ENCODE results near the gene FARP2. TPM values are rescaled to one million over a fixed set of nuclear protein-coding genes. Genes with fewer than 3 reads are reported as not detected.

FARP2 gene
- total RNA-seq, 1 experiment from 2014 or later = 89.1 TPM

DNA sequence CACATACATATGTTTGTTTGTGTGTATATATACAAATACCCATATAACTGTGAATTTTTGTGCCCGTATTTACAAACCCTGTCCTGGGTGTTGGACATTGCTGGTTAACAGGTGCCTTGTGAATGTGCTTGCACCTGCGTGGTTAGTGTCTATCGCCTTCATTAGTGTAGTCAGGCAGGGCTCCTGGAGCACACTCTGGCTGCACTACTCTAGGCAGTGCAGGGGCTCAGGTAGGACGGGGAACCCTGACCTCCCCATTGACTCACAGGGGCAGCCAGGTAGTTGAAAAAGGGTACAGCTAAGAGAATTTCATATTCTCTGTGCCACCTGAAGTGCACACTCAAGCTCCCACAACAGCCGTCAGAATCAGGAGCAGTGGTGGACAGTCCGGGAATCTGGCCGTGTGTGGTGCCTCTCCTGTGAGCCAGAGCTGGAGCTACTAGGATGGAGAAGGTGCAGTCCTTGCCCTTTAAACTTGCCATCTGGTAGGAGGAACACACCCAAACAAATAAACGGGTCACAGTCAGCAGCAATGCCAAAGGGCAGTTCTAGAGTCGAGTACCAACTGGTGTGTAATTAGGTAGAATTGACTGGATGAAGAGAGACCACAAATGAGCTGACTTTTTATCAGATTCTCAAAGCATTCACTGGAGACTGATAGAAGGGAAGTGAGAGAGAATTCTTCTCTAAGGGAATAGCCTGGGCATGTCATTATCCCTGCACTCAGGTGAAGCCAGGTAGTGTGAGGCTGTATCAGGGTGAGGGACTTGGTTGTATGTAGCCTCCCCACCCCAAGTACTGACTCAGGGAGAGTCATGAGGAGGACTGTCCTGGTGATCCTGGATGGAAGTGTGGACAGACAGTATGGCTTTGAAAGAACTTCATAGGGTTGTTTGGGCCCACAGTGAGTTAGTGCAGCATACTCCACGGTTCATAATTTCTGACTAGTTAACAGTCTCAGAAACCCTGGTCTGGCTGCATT, 44.1 kb downstream of the FARP2 start:
- H3K4me1 ChIP-seq (replicated peaks; ENCODE audit: insufficient read depth) = no peaks in the 10 kb centered on the region
- CTCF ChIA-PET = no interaction called here
- no peak overlapping the region for H3K4me2 ChIP-seq
- intact Hi-C loops (cut with micrococcal nuclease; ENCODE audit: unreplicated experiment) = no loop called here
- DNase-seq = no peak
- H4K20me1 ChIP-seq (ENCODE audit: insufficient read depth) = no peaks in the 10 kb centered on the region
- POLR2A ChIA-PET (ENCODE audit: unreplicated experiment) = interaction anchor here (0.7 kb wide), 1 partner anchor 34 kb away, joined by 3 read pairs; no protein-coding TSS in a partner anchor
- no peaks in the 10 kb centered on the region for H3K9me2 ChIP-seq (ENCODE audit: insufficient read depth)
- no peaks in the 10 kb centered on the region for H3K27me3 ChIP-seq (ENCODE audit: insufficient read depth, low read depth)
- H3K27ac ChIP-seq = no peak overlapping the region
- no peak overlapping the region for H2AFZ ChIP-seq
- H3K9me3 ChIP-seq (ENCODE audit: insufficient read depth, low read depth) = no peaks in the 10 kb centered on the region
- TF ChIP-seq, protein P1, sequence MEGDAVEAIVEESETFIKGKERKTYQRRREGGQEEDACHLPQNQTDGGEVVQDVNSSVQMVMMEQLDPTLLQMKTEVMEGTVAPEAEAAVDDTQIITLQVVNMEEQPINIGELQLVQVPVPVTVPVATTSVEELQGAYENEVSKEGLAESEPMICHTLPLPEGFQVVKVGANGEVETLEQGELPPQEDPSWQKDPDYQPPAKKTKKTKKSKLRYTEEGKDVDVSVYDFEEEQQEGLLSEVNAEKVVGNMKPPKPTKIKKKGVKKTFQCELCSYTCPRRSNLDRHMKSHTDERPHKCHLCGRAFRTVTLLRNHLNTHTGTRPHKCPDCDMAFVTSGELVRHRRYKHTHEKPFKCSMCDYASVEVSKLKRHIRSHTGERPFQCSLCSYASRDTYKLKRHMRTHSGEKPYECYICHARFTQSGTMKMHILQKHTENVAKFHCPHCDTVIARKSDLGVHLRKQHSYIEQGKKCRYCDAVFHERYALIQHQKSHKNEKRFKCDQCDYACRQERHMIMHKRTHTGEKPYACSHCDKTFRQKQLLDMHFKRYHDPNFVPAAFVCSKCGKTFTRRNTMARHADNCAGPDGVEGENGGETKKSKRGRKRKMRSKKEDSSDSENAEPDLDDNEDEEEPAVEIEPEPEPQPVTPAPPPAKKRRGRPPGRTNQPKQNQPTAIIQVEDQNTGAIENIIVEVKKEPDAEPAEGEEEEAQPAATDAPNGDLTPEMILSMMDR (conservative IDR thresholded peaks at IDR 0.05) = no peak
- TF ChIP-seq EZH2 (IDR thresholded peaks at IDR 0.05; ENCODE audit: low read depth) = no peak
- H3K36me3 ChIP-seq (ENCODE audit: low read depth) = no peaks in the 10 kb centered on the region
- peaks cover 18% of the 10 kb centered on the region for H3F3A ChIP-seq (ENCODE audit: insufficient read depth, low read depth)
- peaks cover 9% of the 10 kb centered on the region; the same call in 1 of the 2 replicates for H3K79me2 ChIP-seq (ENCODE audit: low read depth)
- BruUV-seq (replicated peaks) = no TSS peak
- no peak overlapping the region for H3K4me3 ChIP-seq

DNA sequence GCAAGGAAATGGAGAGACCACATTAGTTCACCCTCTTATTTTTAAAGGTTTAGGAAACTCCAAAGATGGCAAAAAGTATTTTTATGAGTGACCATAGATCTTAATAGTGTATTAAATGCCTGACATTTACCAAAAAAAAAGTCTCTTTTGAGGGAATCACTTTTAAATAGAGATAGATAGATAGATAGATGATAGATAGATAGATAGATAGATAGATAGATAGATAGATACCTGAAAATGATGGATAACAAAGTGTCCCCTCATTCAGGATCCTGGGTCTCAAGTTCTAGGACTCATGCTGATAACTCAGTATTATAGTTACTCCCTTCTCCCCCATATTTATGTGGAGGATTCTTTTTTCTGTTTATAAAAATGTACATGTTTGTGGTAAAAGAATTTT, 52.8 kb downstream of the FARP2 start:
- no peak for TF ChIP-seq EZH2 (IDR thresholded peaks at IDR 0.05; ENCODE audit: low read depth)
- TF ChIP-seq, protein P1 (conservative IDR thresholded peaks at IDR 0.05) = no peak
- intact Hi-C loops (cut with micrococcal nuclease; ENCODE audit: unreplicated experiment) = no loop called here

DNA sequence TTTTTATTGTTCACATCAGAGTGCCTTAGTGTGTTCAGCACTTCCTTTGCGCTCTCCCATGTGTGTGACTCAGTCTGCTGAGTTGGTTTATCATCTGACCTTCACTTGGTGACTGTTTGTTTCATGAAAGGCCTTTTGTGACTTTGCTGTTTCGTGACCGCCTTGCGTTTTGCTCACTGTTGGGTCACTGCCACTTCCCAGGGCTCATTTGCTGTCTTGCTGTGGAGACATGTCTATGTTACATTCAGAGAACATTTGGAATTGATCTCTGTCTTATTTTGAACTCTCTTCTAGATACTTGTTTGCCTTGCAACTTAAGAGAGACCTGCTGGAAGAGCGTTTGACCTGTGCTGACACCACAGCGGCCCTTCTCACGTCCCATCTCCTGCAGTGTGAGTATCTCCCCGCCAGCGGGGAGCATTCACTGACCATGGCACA, 54.7 kb downstream of the FARP2 start:
- H3K36me3 ChIP-seq (ENCODE audit: low read depth) = peaks cover 14% of the 10 kb centered on the region
- POLR2A ChIA-PET (ENCODE audit: unreplicated experiment) = no interaction called here
- CTCF ChIA-PET = no interaction called here

More for the DNA sequence above, 52.8 kb downstream of the FARP2 start:
- Histone ChIP-seq H3K4me2 (no peak overlapping the region), H4K20me1 (ENCODE audit: insufficient read depth) (no peaks in the 10 kb centered on the region), H2AFZ (no peak overlapping the region), H3K9me3 (ENCODE audit: insufficient read depth, low read depth) (no peaks in the 10 kb centered on the region), H3F3A (ENCODE audit: insufficient read depth, low read depth) (peaks cover 11% of the 10 kb centered on the region; the same call in 1 of the 2 replicates), H3K27ac (no peak overlapping the region), H3K4me3 (no peak overlapping the region), H3K36me3 (ENCODE audit: low read depth) (peaks cover 14% of the 10 kb centered on the region), H3K27me3 (ENCODE audit: insufficient read depth, low read depth) (no peaks in the 10 kb centered on the region), H3K79me2 (ENCODE audit: low read depth) (no peaks in the 10 kb centered on the region), H3K9me2 (ENCODE audit: insufficient read depth) (no peaks in the 10 kb centered on the region), H3K4me1 (replicated peaks; ENCODE audit: insufficient read depth) (no peaks in the 10 kb centered on the region)
- ChIA-PET CTCF (no interaction called here), POLR2A (ENCODE audit: unreplicated experiment) (no interaction called here)
- DNase-seq = no peak
- no TSS peak for BruUV-seq (replicated peaks)

More for the DNA sequence above, 54.7 kb downstream of the FARP2 start:
- no peaks in the 10 kb centered on the region for H3K4me1 ChIP-seq (replicated peaks; ENCODE audit: insufficient read depth)
- no peaks in the 10 kb centered on the region for H3K9me3 ChIP-seq (ENCODE audit: insufficient read depth, low read depth)
- no peaks in the 10 kb centered on the region for H3K79me2 ChIP-seq (ENCODE audit: low read depth)
- no peak overlapping the region for H2AFZ ChIP-seq
- H3F3A ChIP-seq (ENCODE audit: insufficient read depth, low read depth) = peaks cover 11% of the 10 kb centered on the region; the same call in 1 of the 2 replicates
- H3K27me3 ChIP-seq (ENCODE audit: insufficient read depth, low read depth) = no peaks in the 10 kb centered on the region
- no peak overlapping the region for H3K4me3 ChIP-seq
- intact Hi-C loops (cut with micrococcal nuclease; ENCODE audit: unreplicated experiment) = no loop called here
- TF ChIP-seq, protein P1 (conservative IDR thresholded peaks at IDR 0.05) = no peak
- no peak for TF ChIP-seq EZH2 (IDR thresholded peaks at IDR 0.05; ENCODE audit: low read depth)
- H3K4me2 ChIP-seq = no peak overlapping the region
- H3K9me2 ChIP-seq (ENCODE audit: insufficient read depth) = no peaks in the 10 kb centered on the region
- no peaks in the 10 kb centered on the region for H4K20me1 ChIP-seq (ENCODE audit: insufficient read depth)
- no peak overlapping the region for H3K27ac ChIP-seq
- no TSS peak for BruUV-seq (replicated peaks)
- DNase-seq = no peak

All from PC-9 (cell line).